ENCODE results near the gene ARHGAP8. TPM values are rescaled to one million over a fixed set of nuclear protein-coding genes. Genes with fewer than 3 reads are reported as not detected.

Gene ARHGAP8
- total and polyA plus RNA-seq, 12 donors, result 0.17 to 0.53 (median 0.33) TPM; not detected in 5

DNA sequence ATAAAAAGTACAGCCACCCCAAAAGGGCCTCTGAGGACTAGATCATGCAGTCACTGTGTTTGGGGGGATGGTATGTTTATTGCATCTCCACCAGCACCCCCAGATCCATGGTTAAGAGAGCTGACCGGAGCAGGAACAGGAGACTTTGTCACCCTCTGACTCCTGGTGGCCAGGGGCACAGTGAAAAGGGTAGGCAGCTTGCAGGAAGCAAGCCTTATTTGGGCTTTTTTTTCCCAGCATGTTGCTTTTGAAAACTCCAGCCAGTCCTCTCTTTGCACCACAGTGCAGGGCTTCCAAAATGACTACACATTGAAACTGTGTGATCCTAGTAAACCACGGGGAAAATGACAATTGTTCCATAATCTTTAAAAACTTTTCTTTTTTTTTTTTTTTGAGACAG, 29.8 kb upstream of the ARHGAP8 start:
- no peak overlapping the region for H3K4me3 ChIP-seq
- intact Hi-C loops (cut with DNase I), result no loop called here
- H3K9me3 ChIP-seq, result no peaks in the 10 kb centered on the region
- 87 to 95% methylated on average over 2 of the region's 2 CpGs for WGBS, 2 donors
- no peak for ATAC-seq
- H3K27ac ChIP-seq, result no peak overlapping the region
- H3K27me3 ChIP-seq, result no peaks in the 10 kb centered on the region
- no peaks in the 10 kb centered on the region for H3K4me1 ChIP-seq
- H3K36me3 ChIP-seq, result no peaks in the 10 kb centered on the region
- no peak for DNase-seq
- TF ChIP-seq CTCF (IDR thresholded peaks at IDR 0.05), result no peak

DNA sequence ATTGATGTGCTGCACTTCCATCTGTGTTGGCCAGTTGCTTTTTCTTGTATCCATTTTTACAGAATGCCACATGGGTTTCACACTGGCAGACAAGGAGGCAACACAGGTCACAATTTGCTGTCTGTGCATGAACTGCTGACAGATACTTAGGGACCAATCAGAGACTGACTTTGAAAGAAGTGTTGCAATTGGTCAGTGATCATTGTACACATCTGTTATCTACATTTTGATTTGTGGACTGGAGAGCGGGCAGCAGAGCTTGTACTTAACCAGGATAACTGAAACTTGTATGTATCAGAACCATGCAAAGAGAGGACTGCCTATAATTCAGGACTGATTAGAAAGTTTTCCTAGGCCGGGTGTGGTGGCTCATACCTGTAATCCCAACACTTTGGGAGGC, 28.6 kb upstream of the ARHGAP8 start:
- no peak for ATAC-seq
- H3K4me3 ChIP-seq, result no peak overlapping the region
- TF ChIP-seq CTCF (IDR thresholded peaks at IDR 0.05), result no peak
- H3K27ac ChIP-seq, result no peak overlapping the region
- H3K36me3 ChIP-seq, result no peaks in the 10 kb centered on the region
- H3K27me3 ChIP-seq, result no peaks in the 10 kb centered on the region
- H3K4me1 ChIP-seq, result peaks cover 0 to 7% (median 3%) of the 10 kb centered on the region in 9 donors
- DNase-seq, result no peak
- WGBS, 2 donors, result 91 to 96% methylated on average over 2 of the region's 2 CpGs
- intact Hi-C loops (cut with DNase I), result no loop called here
- H3K9me3 ChIP-seq, result no peaks in the 10 kb centered on the region

GRCh38 chr22:44724416-44724815, 28.0 kb upstream of the ARHGAP8 start:
- no peaks in the 10 kb centered on the region for H3K9me3 ChIP-seq
- WGBS, 2 donors, result 83 to 90% methylated on average over 6 of the region's 6 CpGs
- no peak for ATAC-seq

DNA sequence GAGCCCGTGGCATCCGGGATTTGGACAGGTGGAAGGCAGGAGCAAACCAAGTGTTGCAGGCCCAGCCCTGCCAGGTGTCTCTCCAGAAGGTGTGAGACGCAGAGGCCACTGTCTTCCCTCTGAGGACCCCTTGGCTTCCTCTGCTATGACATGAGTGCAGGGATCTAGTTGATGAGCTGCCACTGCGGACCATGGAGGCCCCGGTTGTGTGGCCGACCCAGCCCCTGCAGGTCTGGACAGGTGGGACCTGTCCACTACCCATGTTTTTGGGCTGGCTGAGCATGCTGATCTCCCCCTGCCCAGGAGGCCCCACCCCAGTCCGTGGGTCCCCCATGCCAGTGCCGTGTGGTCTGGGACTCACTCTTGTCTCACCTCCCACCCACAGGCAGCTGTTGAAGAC, 27.5 kb upstream of the ARHGAP8 start:
- no peaks in the 10 kb centered on the region for H3K27me3 ChIP-seq
- ATAC-seq (no peak), DNase-seq (no peak)
- H3K36me3 ChIP-seq, result no peaks in the 10 kb centered on the region
- no peak overlapping the region for H3K4me3 ChIP-seq
- intact Hi-C loops (cut with DNase I), result no loop called here
- no peaks in the 10 kb centered on the region for H3K9me3 ChIP-seq
- 85 to 92% methylated on average over 8 of the region's 8 CpGs for WGBS, 2 donors
- no peak overlapping the region for H3K27ac ChIP-seq
- H3K4me1 ChIP-seq, result peaks cover 0 to 18% (median 14%) of the 10 kb centered on the region in 9 donors
- no peak for TF ChIP-seq CTCF (IDR thresholded peaks at IDR 0.05)

More at GRCh38 chr22:44724416-44724815, 28.0 kb upstream of the ARHGAP8 start:
- Histone ChIP-seq H3K4me1 (peaks cover 0 to 14% (median 9%) of the 10 kb centered on the region in 9 donors), H3K27me3 (no peaks in the 10 kb centered on the region), H3K36me3 (no peaks in the 10 kb centered on the region), H3K4me3 (no peak overlapping the region), H3K27ac (no peak overlapping the region)
- intact Hi-C loops (cut with DNase I), result no loop called here
- no peak for DNase-seq
- no peak for TF ChIP-seq CTCF (IDR thresholded peaks at IDR 0.05)
